Activated T-cell treated with anti-CD3 and anti-CD28 coated beads for 48 hours (primary cell): ENCODE data around the gene GOLPH3.
A peak's percentile ranks its signal among the peaks of the same experiment; 100 is the strongest.
"Not testable (repeated sequence)": the region's sequence is repeated elsewhere in the genome, so short reads cannot be mapped to it uniquely, and the experiment has no call there.

Source experiments
- DNase-seq: peaks from one replicate; pipeline ENCODE4 v3.0.0-alpha.2; 2020; ENCODE audit warnings: low read depth

The GOLPH3 gene

GRCh38 chr5:32098890-32099310, 75.2 kb downstream of the GOLPH3 start:
- no peak for DNase-seq

GRCh38 chr5:32098291-32098690, 75.8 kb downstream of the GOLPH3 start:
- no peak for DNase-seq

- no peak for DNase-seq
Observed at GRCh38 chr5:32096891-32097595, 77.1 kb downstream of the GOLPH3 start.

- DNase-seq, result no peak
Observed at GRCh38 chr5:32095261-32095671, 78.9 kb downstream of the GOLPH3 start.

- no peak for DNase-seq
Observed at GRCh38 chr5:32094691-32095090, 79.4 kb downstream of the GOLPH3 start.

GRCh38 chr5:32092938-32093812, 80.9 kb downstream of the GOLPH3 start:
- DNase-seq, result peak; percentile 40

GRCh38 chr5:32090755-32091128, 83.4 kb downstream of the GOLPH3 start:
- no peak for DNase-seq

- no peak for DNase-seq
Observed at GRCh38 chr5:32090026-32090754, 83.9 kb downstream of the GOLPH3 start.

GRCh38 chr5:32089146-32090000, 84.7 kb downstream of the GOLPH3 start:
- no peak for DNase-seq

GRCh38 chr5:32088214-32088613, 85.9 kb downstream of the GOLPH3 start:
- no peak for DNase-seq

- no peak for DNase-seq
Observed at GRCh38 chr5:32087086-32088082, 86.7 kb downstream of the GOLPH3 start.

- DNase-seq, result no peak
Observed at GRCh38 chr5:32083981-32084430, 90.1 kb downstream of the GOLPH3 start.

- no peak for DNase-seq
Observed at GRCh38 chr5:32082701-32083100, 91.4 kb downstream of the GOLPH3 start.

- not testable (repeated sequence) for DNase-seq
Observed at GRCh38 chr5:32080565-32080964, 93.6 kb downstream of the GOLPH3 start.

- DNase-seq, result not testable (repeated sequence)
Observed at GRCh38 chr5:32078855-32079254, 95.3 kb downstream of the GOLPH3 start.

- peak; percentile 18 for DNase-seq
Observed at GRCh38 chr5:32076699-32077695, 97.1 kb downstream of the GOLPH3 start.
